Panc1 (cell line): ENCODE results near the gene ZNF587B. TPM values are rescaled to one million over a fixed set of nuclear protein-coding genes. Genes with fewer than 3 reads are reported as not detected.

ENCODE experiments used
- ATAC-seq: fragments of 200-7000 bp; cut with Tn5 transposase; 2 replicates; pipeline ENCODE4 v1.9.1; 2020; ENCODE audit warnings: mild to moderate bottlenecking, moderate library complexity
- BruUV-seq: library from RNA; stranded (reverse); fragments of 400-500 nt; replicated peaks from 2 replicates; lab custom pipeline; 2021; lab: Mats Ljungman, UMichigan
- CTCF ChIA-PET: fragments of 300-600 bp; sonication (Branson Sonifier 250); formaldehyde crosslinking; loops from one replicate; lab custom pipeline; 2022; ENCODE audit warnings: antibody characterized with exemption; lab: Charles Lee
- POLR2A ChIA-PET: fragments of 300-600 bp; sonication (Branson Sonifier 250); formaldehyde crosslinking; loops from one replicate; lab custom pipeline; 2022; ENCODE audit warnings: antibody characterized with exemption; lab: Charles Lee
- DNase-seq: peaks from one replicate; pipeline ENCODE4 v3.0.0-alpha.2; 2010; ENCODE audit warnings: low read depth, low spot score
- H3K27ac ChIP-seq: 2 replicates; pipeline ENCODE4 v1.5.1; 2011; ENCODE audit warnings: mild to moderate bottlenecking, low read length, inconsistent platforms
- H3K27me3 ChIP-seq: fragments of 200-500 bp; sonication (Bioruptor generic); 2 replicates; pipeline ENCODE4 v1.6.0; 2014; ENCODE audit warnings: low read length, inconsistent platforms; ENCODE audit not compliant: control insufficient read depth, insufficient read depth
- H3K36me3 ChIP-seq: fragments of 200-500 bp; sonication (Bioruptor generic); 2 replicates; pipeline ENCODE4 v1.5.1; 2014; ENCODE audit warnings: inconsistent platforms, mild to moderate bottlenecking, low read length, moderate library complexity; ENCODE audit not compliant: control insufficient read depth, insufficient read depth
- H3K4me1 ChIP-seq: 2 replicates; pipeline ENCODE4 v1.5.1; 2011; ENCODE audit warnings: inconsistent platforms, mild to moderate bottlenecking, low read length, moderate library complexity; ENCODE audit not compliant: control insufficient read depth, insufficient read depth
- H3K4me3 ChIP-seq, 2 experiments: 2 replicates each; pipeline ENCODE4 v1.5.1; 2011 to 2012; ENCODE audit warnings: low read depth in 2 of 2, low read length in 2 of 2, mild to moderate bottlenecking in 2 of 2, inconsistent platforms in 1 of 2, moderate library complexity in 1 of 2
- H3K9me3 ChIP-seq: fragments of 200-500 bp; sonication (Bioruptor generic); 2 replicates; pipeline ENCODE4 v1.5.1; 2014; ENCODE audit warnings: low read depth, mild to moderate bottlenecking, inconsistent platforms, low read length, moderate library complexity; ENCODE audit not compliant: control insufficient read depth, insufficient read depth
- CTCF ChIP-seq: fragments of 450-650 bp; IDR thresholded peaks from 2 replicates; pipeline ENCODE4 v1.5.1; 2017; ENCODE audit warnings: mild to moderate bottlenecking
- POLR2AphosphoS5 ChIP-seq: IDR thresholded peaks from 2 replicates; pipeline ENCODE4 v1.6.1; 2012; ENCODE audit warnings: mild to moderate bottlenecking, low read depth, low read length, moderate library complexity
- REST ChIP-seq, 2 experiments: IDR thresholded peaks; 2 replicates each; pipeline ENCODE4 v1.6.1; 2011 to 2012; ENCODE audit warnings: low read depth in 2 of 2, control low read depth in 1 of 2, low read length in 1 of 2, mild to moderate bottlenecking in 1 of 2, moderate library complexity in 1 of 2; ENCODE audit not compliant: insufficient read depth in 1 of 2
- SIN3A ChIP-seq: IDR thresholded peaks from 2 replicates; pipeline ENCODE4 v1.6.1; 2012; ENCODE audit warnings: low read depth, mild to moderate bottlenecking, low read length, moderate library complexity, borderline replicate concordance; ENCODE audit not compliant: insufficient read depth
- TCF7L2 ChIP-seq: IDR thresholded peaks from 2 replicates; pipeline ENCODE4 v1.6.1; 2011; ENCODE audit warnings: mild to moderate bottlenecking, low read depth, low read length, inconsistent platforms
- in situ Hi-C: cut with HindIII; loops from 2 replicates; pipeline ENCODE4 v1.10.0; 2016; ENCODE audit warnings: low sequenced_read_pairs, low pct_unique_long_range_greater_than_20kb
- intact Hi-C: fragments of 100-400 bp; cut with micrococcal nuclease; formaldehyde crosslinking; loops from one replicate; pipeline ENCODE4 v1.10.0; 2022; ENCODE audit not compliant: unreplicated experiment
- total RNA-seq: library from RNA; stranded (reverse); gene quantifications from one replicate; pipeline ENCODE4 v1.2.1, GENCODE V29; 2021; ENCODE audit not compliant: unreplicated experiment

ZNF587B gene
- total RNA-seq, 1 experiment from 2014 or later = 17.6 TPM

GRCh38 chr19:57813919-57814504 is 16.1 kb upstream of the ZNF587B start:
- in situ Hi-C loops (no loop called here), intact Hi-C loops (no loop called here)
- ATAC-seq = no peak
- ChIA-PET POLR2A (no interaction called here), CTCF (interaction anchor here (0.5 kb wide), 1 partner anchor 10 kb away, joined by 5 read pairs; no protein-coding TSS in a partner anchor)
- H3K27ac ChIP-seq = peak overlapping the region; percentile 86
- no peaks in the 10 kb centered on the region for H3K36me3 ChIP-seq
- H3K4me1 ChIP-seq = peaks cover 6% of the 10 kb centered on the region
- H3K4me3 ChIP-seq = peak overlapping the region; percentile 82 to 89
- no peak for DNase-seq
- no peaks in the 10 kb centered on the region for H3K9me3 ChIP-seq
- no peak for TF ChIP-seq TCF7L2
- no peak for TF ChIP-seq CTCF
- TF ChIP-seq REST (IDR thresholded peaks at IDR 0.05; ENCODE audit: insufficient read depth in 1 of 2, low read depth in 2 of 2, low read length in 1 of 2) = no peak
- no peak for TF ChIP-seq SIN3A
- TF ChIP-seq POLR2AphosphoS5 = no peak
- H3K27me3 ChIP-seq = no peaks in the 10 kb centered on the region
- TSS peak; percentile 85 for BruUV-seq

GRCh38 chr19:57814505-57815246 is 15.4 kb upstream of the ZNF587B start, which contains the start of gene ZNF552:
Gene ZNF552 (minus strand): TSS chr19:57814913. CDS start chr19:57814743, 170 bp downstream.
- intact Hi-C loops (no loop called here), in situ Hi-C loops (no loop called here)
- Histone ChIP-seq H3K36me3 (no peaks in the 10 kb centered on the region), H3K4me1 (peaks cover 6% of the 10 kb centered on the region), H3K9me3 (no peaks in the 10 kb centered on the region), H3K27me3 (no peaks in the 10 kb centered on the region), H3K27ac (peak within 1 kb of the TSS; percentile 86), H3K4me3 (peak within 1 kb of the TSS; percentile 82 to 89)
- ChIA-PET CTCF (interaction anchor here (0.5 to 0.6 kb wide), 2 partner anchors 10 to 483 kb away, joined by 3 to 5 read pairs; no protein-coding TSS in a partner anchor), POLR2A (interaction anchor here (0.7 kb wide), 1 partner anchor 11 kb away, joined by 3 read pairs; no protein-coding TSS in a partner anchor)
- DNase-seq (peak; percentile 79), ATAC-seq (peak; percentile 96)
- TF ChIP-seq REST (IDR thresholded peaks at IDR 0.05; ENCODE audit: insufficient read depth in 1 of 2, low read depth in 2 of 2, low read length in 1 of 2) = no peak
- peak; percentile 82 for TF ChIP-seq POLR2AphosphoS5
- no TSS peak for BruUV-seq
